Measurements from ENCODE around the gene LMAN1.

DNA sequence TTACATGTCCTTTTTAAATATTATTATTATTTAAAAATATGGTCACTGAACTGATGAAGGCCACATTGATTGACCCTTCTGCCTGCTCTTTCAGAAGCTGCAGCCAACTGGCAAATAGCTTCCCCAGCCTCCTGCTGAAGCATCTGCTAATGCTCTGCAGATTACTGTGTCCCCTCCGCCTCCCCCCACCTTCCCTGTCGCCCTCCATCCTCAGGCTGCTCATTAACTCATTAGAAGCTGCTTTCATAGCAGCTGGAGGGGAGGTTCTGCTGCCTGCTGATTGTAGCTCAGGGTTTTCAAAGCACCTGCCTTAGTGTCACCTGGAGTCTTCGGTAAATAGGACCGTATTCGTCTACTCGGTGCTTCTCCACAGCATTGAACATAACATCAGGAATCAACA is 24.8 kb upstream of the LMAN1 start:
- TF ChIP-seq CTCF (IDR thresholded peaks at IDR 0.05; ENCODE audit: low read length) (no peak), EZH2 (IDR thresholded peaks at IDR 0.05; ENCODE audit: borderline replicate concordance, low read length) (no peak)
